Gastrocnemius medialis (tissue), 4 donors: ENCODE data around the gene ZC3H4.

Experiments used
- CTCF ChIP-seq, 5 experiments: fragments of 450-650 bp in 3 of 5; fragments of 200-600 bp in 2 of 5; sonication (generic) in 2 of 5; IDR thresholded peaks in 4 of 5; conservative IDR thresholded peaks in 1 of 5; 1 replicate in 4 of 5; 2 replicates in 1 of 5; pipeline ENCODE4 v1.5.1; 2016 to 2019; ENCODE audit warnings: antibody characterized with exemption in 5 of 5, mild to moderate bottlenecking in 3 of 5, moderate library complexity in 3 of 5
- POLR2A ChIP-seq, 2 donors: fragments of 450-650 bp; IDR thresholded peaks; one replicate each; pipeline ENCODE4 v1.6.1; 2017; ENCODE audit warnings: antibody characterized with exemption in 2 of 2, mild to moderate bottlenecking in 2 of 2, moderate library complexity in 2 of 2

- TF ChIP-seq CTCF (IDR thresholded peaks at IDR 0.05 in 4 of 5, conservative IDR thresholded peaks at IDR 0.05 in 1 of 5) (no peak), POLR2A (IDR thresholded peaks at IDR 0.05) (no peak)
Observed at GRCh38 chr19:47082493-47082892, 31.1 kb downstream of the ZC3H4 start.
